Neural cell (in vitro differentiated cells): ENCODE data around the gene SPATS2. TPM values are rescaled to one million over a fixed set of nuclear protein-coding genes. Genes with fewer than 3 reads are reported as not detected.

Experiments used
- H2AFZ ChIP-seq: fragments of 200-600, 300-800 bp; sonication (generic), shearing (Covaris generic); 2 replicates; pipeline ENCODE4 v1.6.0; 2014; ENCODE audit warnings: low read depth, mild to moderate bottlenecking, antibody characterized with exemption, low read length, moderate library complexity
- H3F3A ChIP-seq: fragments of 200-600 bp; shearing (Covaris generic); 2 replicates; pipeline ENCODE4 v1.6.1; 2016; ENCODE audit warnings: mild to moderate bottlenecking, moderate library complexity, mixed read lengths, antibody characterized with exemption, low read length; ENCODE audit not compliant: insufficient read depth, poor library complexity, severe bottlenecking
- H3K27ac ChIP-seq: fragments of 200-600, 300-800 bp; sonication (generic), shearing (Covaris generic); 2 replicates; pipeline ENCODE4 v1.5.1; 2014; ENCODE audit warnings: mild to moderate bottlenecking, low read length, moderate library complexity
- H3K27me3 ChIP-seq: fragments of 300-800, 200-600 bp; sonication (generic), shearing (Covaris generic); 2 replicates; pipeline ENCODE4 v1.6.0; 2014; ENCODE audit warnings: mild to moderate bottlenecking, low read depth, low read length, moderate library complexity; ENCODE audit not compliant: insufficient read depth
- H3K36me3 ChIP-seq: fragments of 300-800, 200-600 bp; sonication (generic), shearing (Covaris generic); 2 replicates; pipeline ENCODE4 v1.5.1; 2014; ENCODE audit warnings: mild to moderate bottlenecking, antibody characterized with exemption, low read length, moderate library complexity; ENCODE audit not compliant: insufficient read depth
- H3K4me2 ChIP-seq: fragments of 300-800, 200-600 bp; sonication (generic), shearing (Covaris generic); 2 replicates; pipeline ENCODE4 v1.6.0; 2014; ENCODE audit warnings: mild to moderate bottlenecking, low read length
- H3K4me3 ChIP-seq: fragments of 300-800, 200-600 bp; sonication (generic), shearing (Covaris generic); 2 replicates; pipeline ENCODE4 v1.5.1; 2014; ENCODE audit warnings: mild to moderate bottlenecking, low read length, moderate library complexity
- H3K79me2 ChIP-seq: fragments of 200-600 bp; shearing (Covaris generic); replicated peaks from 2 replicates; pipeline ENCODE4 v1.6.0; 2014; ENCODE audit warnings: mild to moderate bottlenecking, low read length, moderate library complexity; ENCODE audit not compliant: insufficient read depth
- H3K9ac ChIP-seq: fragments of 300-800, 200-600 bp; sonication (generic), shearing (Covaris generic); 2 replicates; pipeline ENCODE4 v1.6.1; 2016; ENCODE audit warnings: mild to moderate bottlenecking, low read length, mixed read lengths
- H3K9me2 ChIP-seq: fragments of 200-600 bp; shearing (Covaris generic); 2 replicates; pipeline ENCODE4 v1.6.1; 2016; ENCODE audit warnings: mild to moderate bottlenecking, low read length, mixed read lengths; ENCODE audit not compliant: insufficient read depth
- H3K9me3 ChIP-seq: fragments of 200-600, 300-800 bp; sonication (generic), shearing (Covaris generic); 2 replicates; pipeline ENCODE4 v1.6.1; 2016; ENCODE audit warnings: mild to moderate bottlenecking, mixed run types, low read length, moderate library complexity, mixed read lengths
- H4K20me1 ChIP-seq: fragments of 200-600 bp; shearing (Covaris generic); 2 replicates; pipeline ENCODE4 v1.6.1; 2016; ENCODE audit warnings: mild to moderate bottlenecking, mixed run types; ENCODE audit not compliant: insufficient read depth
- CTCF ChIP-seq: fragments of 450-650 bp; IDR thresholded peaks from 2 replicates; pipeline ENCODE4 v1.5.1; 2014; ENCODE audit warnings: antibody characterized with exemption, mild to moderate bottlenecking, moderate library complexity; ENCODE audit not compliant: poor library complexity, severe bottlenecking
- EP300 ChIP-seq: fragments of 450-650 bp; conservative IDR thresholded peaks from 2 replicates; pipeline ENCODE4 v1.6.1; 2014; ENCODE audit warnings: antibody characterized with exemption, mild to moderate bottlenecking, moderate library complexity; ENCODE audit not compliant: poor library complexity, severe bottlenecking
- EZH2 ChIP-seq: fragments of 200-600, 300-800 bp; shearing (Covaris generic), sonication (generic); IDR thresholded peaks from 2 replicates; pipeline ENCODE4 v1.6.1; 2014; ENCODE audit warnings: antibody characterized with exemption, low read length, borderline replicate concordance, mild to moderate bottlenecking; ENCODE audit not compliant: insufficient read depth, poor library complexity, severe bottlenecking
- MXI1 ChIP-seq: fragments of 450-650 bp; conservative IDR thresholded peaks from 2 replicates; pipeline ENCODE4 v1.6.1; 2014; ENCODE audit warnings: antibody characterized with exemption, mild to moderate bottlenecking; ENCODE audit not compliant: poor library complexity, severe bottlenecking
- POLR2AphosphoS5 ChIP-seq: IDR thresholded peaks from 2 replicates; pipeline ENCODE4 v1.6.1; 2012
- RAD21 ChIP-seq: fragments of 450-650 bp; conservative IDR thresholded peaks from 2 replicates; pipeline ENCODE4 v1.6.1; 2014; ENCODE audit warnings: antibody characterized with exemption, mild to moderate bottlenecking, moderate library complexity
- SMC3 ChIP-seq: fragments of 450-650 bp; conservative IDR thresholded peaks from 2 replicates; pipeline ENCODE4 v1.6.1; 2014; ENCODE audit warnings: antibody characterized with exemption, mild to moderate bottlenecking, moderate library complexity; ENCODE audit not compliant: poor library complexity
- TAF1 ChIP-seq: IDR thresholded peaks from 2 replicates; pipeline ENCODE4 v1.6.1; 2012; ENCODE audit warnings: low read depth
- polyA plus RNA-seq: library from polyadenylated mRNA; depleted of rRNA; stranded (reverse); fragments of >200 nt; gene quantifications from 2 replicates; pipeline ENCODE4 v1.2.3, GENCODE V29; 2014
- TF ChIP-seq, protein P1 (sequence below): IDR thresholded peaks from 2 replicates; pipeline ENCODE4 v1.6.1; 2012; ENCODE audit warnings: borderline replicate concordance

The SPATS2 gene
- polyA plus RNA-seq, 1 donor from 2014 or later: 58.4 TPM

DNA sequence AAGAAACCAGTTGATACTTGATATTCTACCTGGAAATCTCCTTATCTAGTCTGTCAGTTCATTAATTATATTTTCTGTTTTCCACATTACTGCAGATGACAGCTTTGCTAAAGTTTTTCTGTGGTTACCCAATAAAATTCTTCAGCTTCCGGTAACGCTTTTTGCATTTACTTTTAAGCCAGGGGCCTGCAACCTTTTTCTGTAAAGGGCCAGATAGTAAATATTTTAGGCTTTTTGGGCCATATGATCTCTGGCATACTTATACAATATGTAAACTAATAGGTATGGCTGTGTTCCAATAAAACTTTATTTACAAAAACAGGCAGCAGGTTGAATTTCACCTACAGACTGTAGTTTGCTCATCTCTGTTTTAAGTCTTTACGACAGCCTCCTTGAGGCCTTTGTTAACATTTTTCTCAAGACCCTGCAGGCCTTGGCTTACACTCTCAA lies 48.3 kb downstream of the SPATS2 start:
- no peak for TF ChIP-seq EP300
- TF ChIP-seq, protein P1, sequence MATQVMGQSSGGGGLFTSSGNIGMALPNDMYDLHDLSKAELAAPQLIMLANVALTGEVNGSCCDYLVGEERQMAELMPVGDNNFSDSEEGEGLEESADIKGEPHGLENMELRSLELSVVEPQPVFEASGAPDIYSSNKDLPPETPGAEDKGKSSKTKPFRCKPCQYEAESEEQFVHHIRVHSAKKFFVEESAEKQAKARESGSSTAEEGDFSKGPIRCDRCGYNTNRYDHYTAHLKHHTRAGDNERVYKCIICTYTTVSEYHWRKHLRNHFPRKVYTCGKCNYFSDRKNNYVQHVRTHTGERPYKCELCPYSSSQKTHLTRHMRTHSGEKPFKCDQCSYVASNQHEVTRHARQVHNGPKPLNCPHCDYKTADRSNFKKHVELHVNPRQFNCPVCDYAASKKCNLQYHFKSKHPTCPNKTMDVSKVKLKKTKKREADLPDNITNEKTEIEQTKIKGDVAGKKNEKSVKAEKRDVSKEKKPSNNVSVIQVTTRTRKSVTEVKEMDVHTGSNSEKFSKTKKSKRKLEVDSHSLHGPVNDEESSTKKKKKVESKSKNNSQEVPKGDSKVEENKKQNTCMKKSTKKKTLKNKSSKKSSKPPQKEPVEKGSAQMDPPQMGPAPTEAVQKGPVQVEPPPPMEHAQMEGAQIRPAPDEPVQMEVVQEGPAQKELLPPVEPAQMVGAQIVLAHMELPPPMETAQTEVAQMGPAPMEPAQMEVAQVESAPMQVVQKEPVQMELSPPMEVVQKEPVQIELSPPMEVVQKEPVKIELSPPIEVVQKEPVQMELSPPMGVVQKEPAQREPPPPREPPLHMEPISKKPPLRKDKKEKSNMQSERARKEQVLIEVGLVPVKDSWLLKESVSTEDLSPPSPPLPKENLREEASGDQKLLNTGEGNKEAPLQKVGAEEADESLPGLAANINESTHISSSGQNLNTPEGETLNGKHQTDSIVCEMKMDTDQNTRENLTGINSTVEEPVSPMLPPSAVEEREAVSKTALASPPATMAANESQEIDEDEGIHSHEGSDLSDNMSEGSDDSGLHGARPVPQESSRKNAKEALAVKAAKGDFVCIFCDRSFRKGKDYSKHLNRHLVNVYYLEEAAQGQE: no peak
- TF ChIP-seq SMC3: no peak
- no peak for TF ChIP-seq EZH2
- TF ChIP-seq RAD21: no peak
- TF ChIP-seq TAF1: no peak
- TF ChIP-seq CTCF: no peak
- no peak for TF ChIP-seq POLR2AphosphoS5
- TF ChIP-seq MXI1: no peak
- no peaks in the 10 kb centered on the region for H4K20me1 ChIP-seq
- H3K79me2 ChIP-seq: peaks cover 1% of the 10 kb centered on the region
- no peak overlapping the region for H3K4me2 ChIP-seq
- H3K9me3 ChIP-seq: no peaks in the 10 kb centered on the region
- H2AFZ ChIP-seq: no peak overlapping the region
- H3K4me3 ChIP-seq: no peak overlapping the region
- no peaks in the 10 kb centered on the region for H3K9me2 ChIP-seq
- no peak overlapping the region for H3K9ac ChIP-seq
- H3F3A ChIP-seq: no peaks in the 10 kb centered on the region
- H3K27me3 ChIP-seq: no peaks in the 10 kb centered on the region
- no peaks in the 10 kb centered on the region for H3K36me3 ChIP-seq
- no peak overlapping the region for H3K27ac ChIP-seq

GRCh38 chr12:49416892-49417291 lies 49.6 kb downstream of the SPATS2 start:
- H3K36me3 ChIP-seq: no peaks in the 10 kb centered on the region
- H4K20me1 ChIP-seq: no peaks in the 10 kb centered on the region
- H3F3A ChIP-seq: no peaks in the 10 kb centered on the region
- H2AFZ ChIP-seq: no peak overlapping the region
- H3K27me3 ChIP-seq: no peaks in the 10 kb centered on the region
- H3K9me2 ChIP-seq: no peaks in the 10 kb centered on the region
- no peak for TF ChIP-seq EP300
- no peak for TF ChIP-seq MXI1
- no peak for TF ChIP-seq POLR2AphosphoS5
- no peak for TF ChIP-seq SMC3
- no peak for TF ChIP-seq RAD21
- TF ChIP-seq, protein P1: no peak
- no peak for TF ChIP-seq CTCF
- TF ChIP-seq EZH2: no peak
- TF ChIP-seq TAF1: no peak
- H3K27ac ChIP-seq: no peak overlapping the region
- no peak overlapping the region for H3K4me2 ChIP-seq
- H3K9ac ChIP-seq: no peak overlapping the region
- H3K79me2 ChIP-seq: peaks cover 4% of the 10 kb centered on the region
- no peak overlapping the region for H3K4me3 ChIP-seq
- H3K9me3 ChIP-seq: no peaks in the 10 kb centered on the region
